OCI-LY1 (cell line): ENCODE data around the gene GDPD4.

Source experiments
- H2AFZ ChIP-seq: fragments of 200-600 bp; sonication (generic), shearing (Covaris generic); 2 replicates; pipeline ENCODE4 v1.6.0; 2014; ENCODE audit warnings: antibody characterized with exemption, mild to moderate bottlenecking, low read length
- H3F3A ChIP-seq: fragments of 200-600 bp; sonication (generic), shearing (Covaris generic); 2 replicates; pipeline ENCODE4 v1.6.0; 2014; ENCODE audit warnings: mild to moderate bottlenecking, antibody characterized with exemption, low read length, moderate library complexity; ENCODE audit not compliant: insufficient read depth
- H3K27ac ChIP-seq: fragments of 200-600 bp; sonication (generic); 2 replicates; pipeline ENCODE4 v1.5.1; 2014; ENCODE audit warnings: low read length, mixed run types, mild to moderate bottlenecking, low read depth; ENCODE audit not compliant: poor library complexity, severe bottlenecking
- H3K27me3 ChIP-seq: fragments of 200-600 bp; sonication (generic); 2 replicates; pipeline ENCODE4 v1.6.0; 2014; ENCODE audit warnings: antibody characterized with exemption, mild to moderate bottlenecking, low read length, moderate library complexity; ENCODE audit not compliant: insufficient read depth
- H3K36me3 ChIP-seq: fragments of 200-600 bp; sonication (generic); 2 replicates; pipeline ENCODE4 v1.6.1; 2014; ENCODE audit warnings: mild to moderate bottlenecking, antibody characterized with exemption, low read length, moderate library complexity, mixed read lengths; ENCODE audit not compliant: insufficient read depth
- H3K4me1 ChIP-seq: fragments of 200-600 bp; sonication (generic); 2 replicates; pipeline ENCODE4 v1.5.1; 2014; ENCODE audit warnings: mild to moderate bottlenecking, low read length, moderate library complexity; ENCODE audit not compliant: insufficient read depth, severe bottlenecking
- H3K4me2 ChIP-seq: fragments of 200-600 bp; sonication (generic), shearing (Covaris generic); 2 replicates; pipeline ENCODE4 v1.6.1; 2014; ENCODE audit warnings: low read length
- H3K4me3 ChIP-seq: fragments of 200-600 bp; sonication (generic); 2 replicates; pipeline ENCODE4 v1.5.1; 2014; ENCODE audit warnings: low read length, low read depth, mild to moderate bottlenecking, mixed read lengths; ENCODE audit not compliant: poor library complexity, severe bottlenecking
- H3K79me2 ChIP-seq: fragments of 200-600 bp; shearing (Covaris generic); 2 replicates; pipeline ENCODE4 v1.6.1; 2016; ENCODE audit warnings: mixed run types, low read length, mixed read lengths; ENCODE audit not compliant: insufficient read depth
- H3K9ac ChIP-seq: fragments of 200-600 bp; sonication (generic), shearing (Covaris generic); 2 replicates; pipeline ENCODE4 v1.6.1; 2014; ENCODE audit warnings: mild to moderate bottlenecking, low read length, mixed read lengths
- H3K9me2 ChIP-seq: fragments of 200-600 bp; sonication (generic), shearing (Covaris generic); 2 replicates; pipeline ENCODE4 v1.6.1; 2014; ENCODE audit warnings: low read depth, mild to moderate bottlenecking, low read length, mixed read lengths
- H3K9me3 ChIP-seq: fragments of 200-600 bp; shearing (Covaris generic); 2 replicates; pipeline ENCODE4 v1.6.1; 2014; ENCODE audit warnings: low read length, mixed read lengths
- H4K20me1 ChIP-seq: fragments of 200-600 bp; sonication (generic), shearing (Covaris generic); 2 replicates; pipeline ENCODE4 v1.6.0; 2016; ENCODE audit warnings: mild to moderate bottlenecking, low read length; ENCODE audit not compliant: insufficient read depth
- CTCF ChIP-seq: fragments of 200-600 bp; sonication (generic), shearing (Covaris generic); IDR thresholded peaks from 2 replicates; pipeline ENCODE4 v1.5.1; 2017; ENCODE audit warnings: mild to moderate bottlenecking, antibody characterized with exemption, low read length, moderate library complexity, mixed read lengths
- EZH2 ChIP-seq: fragments of 200-600 bp; sonication (generic), shearing (Covaris generic); IDR thresholded peaks from 2 replicates; pipeline ENCODE4 v1.8.0; 2017; ENCODE audit warnings: borderline replicate concordance, mixed run types, mild to moderate bottlenecking, antibody characterized with exemption, low read length, moderate library complexity, mixed read lengths

The GDPD4 gene

GRCh38 chr11:77184136-77184860 lies 117.2 kb downstream of the GDPD4 start:
- Histone ChIP-seq H3K4me3 (no peak overlapping the region), H3K79me2 (no peaks in the 10 kb centered on the region), H3K36me3 (no peaks in the 10 kb centered on the region), H2AFZ (no peak overlapping the region), H3K4me1 (no peaks in the 10 kb centered on the region), H3K9me2 (no peaks in the 10 kb centered on the region), H3K9ac (no peak overlapping the region), H3K9me3 (no peaks in the 10 kb centered on the region), H4K20me1 (no peaks in the 10 kb centered on the region), H3K4me2 (no peak overlapping the region), H3K27me3 (no peaks in the 10 kb centered on the region), H3K27ac (no peak overlapping the region), H3F3A (no peaks in the 10 kb centered on the region)
- no peak for TF ChIP-seq EZH2

GRCh38 chr11:77183431-77183984 lies 118.0 kb downstream of the GDPD4 start:
- Histone ChIP-seq H3K79me2 (no peaks in the 10 kb centered on the region), H3K4me1 (no peaks in the 10 kb centered on the region), H3K27me3 (no peaks in the 10 kb centered on the region), H3K36me3 (no peaks in the 10 kb centered on the region), H3K9ac (no peak overlapping the region), H3K4me2 (no peak overlapping the region), H3K9me3 (no peaks in the 10 kb centered on the region), H3K27ac (no peak overlapping the region), H3K4me3 (no peak overlapping the region), H2AFZ (no peak overlapping the region), H3F3A (no peaks in the 10 kb centered on the region), H4K20me1 (no peaks in the 10 kb centered on the region), H3K9me2 (no peaks in the 10 kb centered on the region)
- TF ChIP-seq EZH2 (no peak), CTCF (no peak)

- Histone ChIP-seq H3K9ac (no peak overlapping the region), H3K9me2 (no peaks in the 10 kb centered on the region), H3K4me1 (no peaks in the 10 kb centered on the region), H3F3A (no peaks in the 10 kb centered on the region), H4K20me1 (no peaks in the 10 kb centered on the region), H3K27ac (no peak overlapping the region), H3K9me3 (no peaks in the 10 kb centered on the region), H3K4me3 (no peak overlapping the region), H3K36me3 (no peaks in the 10 kb centered on the region), H3K79me2 (no peaks in the 10 kb centered on the region), H3K27me3 (no peaks in the 10 kb centered on the region), H3K4me2 (no peak overlapping the region), H2AFZ (no peak overlapping the region)
- TF ChIP-seq CTCF = no peak
- no peak for TF ChIP-seq EZH2
Measured at GRCh38 chr11:77182542-77183430, 118.7 kb downstream of the GDPD4 start.
